Activated CD8-positive, alpha-beta T cell treated with anti-CD3 and anti-CD28 coated beads, Interleukin-2, amount 10 ng/mL, durations not matched to agents 7 days and 5 days (primary cell): ENCODE measurements around the gene ZC3H14. TPM values are rescaled to one million over a fixed set of nuclear protein-coding genes. Genes with fewer than 3 reads are reported as not detected.

Experiments used
- ATAC-seq: fragments of 150-1000 bp; cut with Tn5 transposase; one replicate; pipeline ENCODE4 v1.10.0; 2021; ENCODE audit warnings: moderate library complexity
- CTCF ChIA-PET: fragments of 350-600 bp; sonication (Branson Sonifier 250); formaldehyde crosslinking; loops from one replicate; lab custom pipeline; 2021; ENCODE audit warnings: antibody characterized with exemption; lab: Charles Lee
- POLR2A ChIA-PET: fragments of 350-600 bp; sonication (Branson Sonifier 250); formaldehyde crosslinking; loops from one replicate; lab custom pipeline; 2021; ENCODE audit warnings: antibody characterized with exemption; lab: Charles Lee
- DNase-seq: peaks from one replicate; pipeline ENCODE4 v3.0.0-alpha.2; 2020
- H3K27ac Mint-ChIP-seq: one replicate; pipeline ENCODE4 v1.8.0; 2021; ENCODE audit warnings: mild to moderate bottlenecking, mixed read lengths
- H3K27me3 Mint-ChIP-seq: one replicate; pipeline ENCODE4 v1.8.0; 2021; ENCODE audit warnings: low read depth, mixed read lengths
- H3K36me3 Mint-ChIP-seq: one replicate; pipeline ENCODE4 v1.8.0; 2021; ENCODE audit warnings: low read depth, mixed read lengths
- H3K4me1 Mint-ChIP-seq: one replicate; pipeline ENCODE4 v1.8.0; 2021; ENCODE audit warnings: low read depth, mixed read lengths
- H3K4me3 Mint-ChIP-seq: one replicate; pipeline ENCODE4 v1.8.0; 2021; ENCODE audit warnings: mild to moderate bottlenecking, mixed read lengths
- H3K9me3 Mint-ChIP-seq: one replicate; pipeline ENCODE4 v1.8.0; 2022; ENCODE audit warnings: mixed read lengths; ENCODE audit not compliant: insufficient read depth
- total RNA-seq, 2 experiments: library from RNA; stranded (reverse); gene quantifications; one replicate each; pipeline ENCODE4 v1.2.3, GENCODE V29; 2021

The ZC3H14 gene
- total RNA-seq, 2 experiments from 2014 or later, result 39.6 to 42.4 TPM

DNA sequence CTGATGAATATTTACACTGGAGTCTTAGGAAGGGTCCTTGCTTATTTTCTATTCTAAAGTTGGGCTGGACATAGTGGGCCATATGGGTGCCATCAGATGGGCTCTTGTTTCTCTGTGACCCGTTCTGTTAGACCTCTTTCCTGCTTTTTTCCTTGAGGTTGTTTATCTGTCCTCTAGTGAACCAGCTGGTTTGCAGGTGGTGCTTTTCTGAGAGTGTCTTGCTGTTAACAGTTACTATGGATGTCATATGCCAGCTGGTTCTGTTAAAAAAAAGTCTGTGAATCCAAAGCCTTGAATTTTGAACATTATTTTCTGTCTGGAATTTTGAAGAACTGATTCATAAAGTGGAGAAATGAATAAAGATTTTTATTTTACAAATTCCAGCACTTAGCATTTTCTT, 29.2 kb downstream of the ZC3H14 start:
- H3K36me3 Mint-ChIP-seq, result peaks cover 26% of the 10 kb centered on the region
- ChIA-PET POLR2A (no interaction called here), CTCF (no interaction called here)
- H3K27ac Mint-ChIP-seq, result no peak overlapping the region
- no peak for DNase-seq
- ATAC-seq, result no peak
- H3K27me3 Mint-ChIP-seq, result no peaks in the 10 kb centered on the region
- no peaks in the 10 kb centered on the region for H3K9me3 Mint-ChIP-seq
- H3K4me1 Mint-ChIP-seq, result no peaks in the 10 kb centered on the region
- no peak overlapping the region for H3K4me3 Mint-ChIP-seq

DNA sequence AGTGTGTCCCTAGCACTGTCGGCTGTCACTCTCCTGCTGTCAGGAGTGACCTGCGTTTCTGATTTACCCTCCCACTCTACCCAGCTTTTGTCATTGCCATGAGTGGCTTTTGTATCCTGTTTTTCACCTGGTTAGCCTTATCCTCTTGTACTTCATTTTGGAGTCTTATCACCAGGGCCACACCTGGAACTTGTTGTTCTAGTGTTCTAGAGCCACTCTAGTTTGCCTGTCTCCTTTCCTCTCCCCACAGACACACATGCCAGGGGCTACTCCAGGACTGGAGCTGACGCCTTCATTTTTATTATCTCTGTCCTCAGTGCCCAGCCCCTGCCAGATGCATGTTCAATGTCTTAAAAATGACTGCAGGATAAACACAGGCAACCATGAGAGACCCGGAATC, 34.2 kb downstream of the ZC3H14 start:
- ChIA-PET CTCF (interaction anchor here (1.2 to 1.5 kb wide), 2 partner anchors 40 to 430 kb away, joined by 3 to 4 read pairs; no protein-coding TSS in a partner anchor), POLR2A (interaction anchor here (0.6 kb wide), 1 partner anchor 16 kb away, joined by 3 read pairs; no protein-coding TSS in a partner anchor)
- H3K4me3 Mint-ChIP-seq, result no peak overlapping the region
- no peaks in the 10 kb centered on the region for H3K9me3 Mint-ChIP-seq
- H3K27ac Mint-ChIP-seq, result no peak overlapping the region
- H3K36me3 Mint-ChIP-seq, result peaks cover 46% of the 10 kb centered on the region
- H3K4me1 Mint-ChIP-seq, result peaks cover 27% of the 10 kb centered on the region
- no peak for DNase-seq
- ATAC-seq, result no peak
- H3K27me3 Mint-ChIP-seq, result no peaks in the 10 kb centered on the region

DNA sequence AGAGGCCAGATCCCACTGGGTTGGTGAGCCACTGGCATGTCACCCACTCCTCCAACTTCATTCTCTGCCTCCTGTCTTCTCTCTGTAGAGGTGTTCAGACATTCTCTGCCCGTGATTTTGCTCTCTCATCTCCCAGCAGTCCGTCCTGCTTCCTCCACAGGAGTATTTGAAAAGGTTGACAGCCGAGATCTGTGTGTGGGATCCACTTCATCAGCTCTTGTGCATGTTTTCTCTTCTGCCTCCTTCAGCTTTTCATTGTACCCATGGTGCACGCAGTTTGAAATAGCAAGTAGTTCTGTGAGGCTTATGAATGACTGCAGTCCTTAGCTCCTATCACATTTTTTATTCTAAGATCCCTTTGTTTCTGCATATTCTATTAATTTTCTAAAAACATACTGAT, 34.8 kb downstream of the ZC3H14 start:
- peaks cover 27% of the 10 kb centered on the region for H3K4me1 Mint-ChIP-seq
- H3K27ac Mint-ChIP-seq, result no peak overlapping the region
- no peaks in the 10 kb centered on the region for H3K9me3 Mint-ChIP-seq
- peaks cover 51% of the 10 kb centered on the region for H3K36me3 Mint-ChIP-seq
- DNase-seq, result no peak
- ChIA-PET POLR2A (interaction anchor here (0.6 kb wide), 1 partner anchor 16 kb away, joined by 3 read pairs; no protein-coding TSS in a partner anchor), CTCF (interaction anchor here (1.2 kb wide), 1 partner anchor 429 kb away, joined by 3 read pairs; no protein-coding TSS in a partner anchor)
- H3K27me3 Mint-ChIP-seq, result no peaks in the 10 kb centered on the region
- ATAC-seq, result no peak
- H3K4me3 Mint-ChIP-seq, result no peak overlapping the region

DNA sequence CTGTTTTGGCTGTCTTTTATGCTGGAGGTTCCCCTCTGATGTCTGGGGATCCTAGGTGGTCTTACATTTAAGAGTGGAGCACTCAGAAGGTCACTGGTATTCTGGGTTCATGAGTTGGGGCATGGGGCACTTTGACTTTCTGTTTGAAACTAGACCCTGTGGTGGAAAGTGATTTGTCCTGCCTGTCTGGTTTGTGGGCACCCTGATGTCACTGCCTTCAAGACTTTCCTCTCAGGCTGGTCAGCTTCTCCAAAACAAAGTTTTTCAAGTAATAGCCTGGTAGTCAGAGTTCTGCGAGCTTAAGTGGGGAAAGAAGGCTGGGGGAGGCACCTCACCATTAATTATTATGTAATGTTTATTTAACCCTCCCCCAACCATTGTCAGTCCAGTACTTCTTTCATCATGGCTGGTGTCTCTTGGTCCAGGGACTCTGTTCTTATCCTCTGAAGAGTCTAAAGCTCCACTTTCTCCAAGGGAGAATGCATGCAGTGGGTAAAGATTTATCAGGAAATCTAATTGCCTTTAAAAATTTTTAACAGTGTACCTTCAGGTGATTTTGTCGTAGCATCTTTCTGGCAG, 35.3 kb downstream of the ZC3H14 start:
- Mint-ChIP-seq H3K27me3 (no peaks in the 10 kb centered on the region), H3K9me3 (no peaks in the 10 kb centered on the region), H3K27ac (no peak overlapping the region), H3K4me3 (no peak overlapping the region), H3K36me3 (peaks cover 55% of the 10 kb centered on the region), H3K4me1 (peaks cover 27% of the 10 kb centered on the region)
- ChIA-PET POLR2A (no interaction called here), CTCF (interaction anchor here (1.2 kb wide), 1 partner anchor 429 kb away, joined by 3 read pairs; no protein-coding TSS in a partner anchor)
- ATAC-seq (no peak), DNase-seq (no peak)

DNA sequence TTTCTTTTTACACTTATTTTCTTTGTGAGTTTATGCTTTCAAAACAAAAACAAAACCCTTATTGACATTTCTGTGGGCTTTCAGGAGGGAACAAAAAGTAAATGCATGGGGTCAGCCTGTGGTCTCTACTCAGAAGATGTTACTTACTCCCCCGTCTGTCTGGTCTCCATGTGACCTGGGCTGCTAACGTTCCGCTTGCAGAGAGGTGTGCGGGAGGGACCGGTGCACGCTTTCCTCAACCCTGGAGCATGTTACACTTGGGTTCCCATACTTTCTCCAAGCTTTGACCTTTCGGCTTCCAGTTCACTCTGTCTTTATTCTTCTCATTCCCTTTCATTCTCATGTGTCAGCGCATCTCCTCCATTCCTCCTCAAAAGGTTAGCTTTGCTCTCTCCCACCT, 36.5 kb downstream of the ZC3H14 start:
- CTCF ChIA-PET, result no interaction called here

DNA sequence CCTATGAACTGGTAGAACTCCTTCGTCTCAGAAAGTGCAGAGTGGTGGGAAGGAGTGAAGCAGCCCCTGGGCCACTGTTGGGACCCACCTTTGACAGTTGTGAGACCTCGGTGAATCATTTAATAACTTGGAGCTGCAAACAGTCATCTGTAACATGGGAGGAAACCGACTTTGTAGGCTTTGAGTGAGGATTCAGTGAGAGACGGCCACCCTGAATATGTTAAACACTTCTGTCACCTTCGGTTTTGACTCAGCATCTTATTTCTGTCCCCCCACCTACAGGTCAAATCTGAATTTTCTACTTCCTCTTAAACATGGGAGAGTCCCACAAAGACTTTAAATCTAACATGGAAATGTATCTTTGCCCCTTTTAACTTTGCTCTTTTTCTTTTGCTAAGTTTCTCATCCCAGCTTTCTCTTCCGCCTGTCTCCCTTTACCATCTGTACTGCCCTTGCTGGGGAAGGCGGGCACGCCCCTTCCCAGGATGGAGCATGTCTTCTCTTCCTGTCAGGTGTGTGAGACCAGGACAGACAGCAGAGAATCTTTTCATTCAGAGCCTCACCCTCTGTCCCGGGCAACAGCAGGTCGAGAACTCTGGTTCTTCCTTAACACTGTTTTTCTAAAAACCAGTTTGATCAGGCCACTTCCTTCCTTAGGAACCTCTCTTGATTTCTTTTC, 37.1 kb downstream of the ZC3H14 start:
- Mint-ChIP-seq H3K27ac (peak overlapping the region; percentile 89), H3K4me1 (peaks cover 33% of the 10 kb centered on the region), H3K36me3 (peaks cover 64% of the 10 kb centered on the region), H3K9me3 (no peaks in the 10 kb centered on the region), H3K4me3 (peak overlapping the region; percentile 21), H3K27me3 (no peaks in the 10 kb centered on the region)
- POLR2A ChIA-PET, result no interaction called here
- ATAC-seq (peak; percentile 49), DNase-seq (no peak)
- CTCF ChIA-PET, result no interaction called here

More for the DNA sequence above, 36.5 kb downstream of the ZC3H14 start:
- H3K4me1 Mint-ChIP-seq, result peaks cover 31% of the 10 kb centered on the region
- H3K36me3 Mint-ChIP-seq, result peaks cover 62% of the 10 kb centered on the region
- H3K27me3 Mint-ChIP-seq, result no peaks in the 10 kb centered on the region
- no peak for ATAC-seq
- no peak overlapping the region for H3K4me3 Mint-ChIP-seq
- H3K9me3 Mint-ChIP-seq, result no peaks in the 10 kb centered on the region
- peak overlapping the region; percentile 89 for H3K27ac Mint-ChIP-seq
- no peak for DNase-seq
- POLR2A ChIA-PET, result no interaction called here

DNA sequence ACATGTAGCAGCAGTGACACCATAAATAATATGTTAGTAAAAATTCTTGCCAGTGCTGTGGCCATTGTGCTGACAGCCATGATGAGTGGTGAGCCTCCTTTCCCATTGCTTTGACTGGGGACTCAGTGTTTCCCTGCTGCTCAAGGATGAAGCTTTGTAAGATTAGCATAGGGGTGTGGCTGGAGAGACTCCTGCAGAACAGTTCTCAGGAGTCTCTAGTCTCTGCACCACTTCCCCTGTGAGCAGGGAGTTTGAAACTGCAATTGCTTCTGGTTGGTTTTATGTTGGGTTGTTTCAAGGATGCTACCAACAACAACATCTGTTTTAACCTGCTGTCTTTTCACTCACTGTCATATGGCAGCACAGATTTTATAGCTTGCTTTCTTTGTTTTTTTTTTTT, 41.4 kb downstream of the ZC3H14 start:
- Mint-ChIP-seq H3K27ac (no peak overlapping the region), H3K4me1 (peaks cover 21% of the 10 kb centered on the region), H3K4me3 (no peak overlapping the region), H3K9me3 (no peaks in the 10 kb centered on the region), H3K27me3 (no peaks in the 10 kb centered on the region), H3K36me3 (peaks cover 62% of the 10 kb centered on the region)
- CTCF ChIA-PET, result no interaction called here
- ATAC-seq (no peak), DNase-seq (no peak)
- POLR2A ChIA-PET, result interaction anchor here (0.7 kb wide), 1 partner anchor 9 kb away, joined by 3 read pairs; no protein-coding TSS in a partner anchor

DNA sequence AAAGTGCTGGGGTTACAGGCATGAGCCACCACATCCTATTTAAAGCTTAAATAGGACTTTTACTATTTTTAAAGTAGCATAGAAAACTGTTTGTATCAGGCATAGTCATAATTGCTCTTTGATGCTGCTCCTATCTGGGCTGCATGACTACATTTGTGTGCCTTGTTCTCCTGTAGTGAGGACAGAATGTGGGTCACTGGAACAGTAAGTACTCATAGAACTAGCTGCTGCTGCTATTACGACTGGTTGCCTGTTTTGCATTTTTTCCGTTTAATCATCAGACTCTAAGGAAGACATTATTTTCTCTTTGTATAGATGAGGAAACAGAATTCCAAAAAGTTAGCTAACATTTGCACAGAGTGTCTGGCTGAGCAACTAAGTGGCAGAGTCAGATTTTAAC, 42.8 kb downstream of the ZC3H14 start:
- no peaks in the 10 kb centered on the region for H3K27me3 Mint-ChIP-seq

DNA sequence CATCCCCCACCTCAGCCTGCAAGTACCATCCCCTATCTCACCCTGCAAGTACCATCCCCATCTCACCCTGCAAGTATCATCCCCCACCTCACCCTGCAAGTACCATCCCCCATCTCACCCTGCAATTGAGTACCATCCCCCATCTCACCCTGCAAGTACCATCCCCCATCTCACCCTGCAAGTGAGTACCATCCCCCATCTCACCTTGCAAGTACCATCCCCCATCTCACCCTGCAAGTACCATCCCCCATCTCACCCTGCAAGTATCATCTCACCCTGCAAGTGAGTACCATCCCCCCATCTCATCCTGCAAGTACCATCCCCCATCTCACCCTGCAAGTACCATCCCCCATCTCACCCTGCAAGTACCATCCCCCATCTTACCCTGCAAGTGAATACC, 45.0 kb downstream of the ZC3H14 start:
- Mint-ChIP-seq H3K27me3 (no peaks in the 10 kb centered on the region), H3K27ac (no peak overlapping the region), H3K36me3 (peaks cover 64% of the 10 kb centered on the region), H3K4me1 (peaks cover 17% of the 10 kb centered on the region), H3K9me3 (no peaks in the 10 kb centered on the region), H3K4me3 (no peak overlapping the region)
- CTCF ChIA-PET, result no interaction called here
- POLR2A ChIA-PET, result no interaction called here
- ATAC-seq, result no peak
- no peak for DNase-seq

More for the DNA sequence above, 42.8 kb downstream of the ZC3H14 start:
- Mint-ChIP-seq H3K4me1 (peaks cover 10% of the 10 kb centered on the region), H3K27ac (no peak overlapping the region), H3K4me3 (no peak overlapping the region), H3K9me3 (no peaks in the 10 kb centered on the region), H3K36me3 (peaks cover 62% of the 10 kb centered on the region)
- POLR2A ChIA-PET, result no interaction called here
- CTCF ChIA-PET, result no interaction called here
- ATAC-seq (no peak), DNase-seq (no peak)

DNA sequence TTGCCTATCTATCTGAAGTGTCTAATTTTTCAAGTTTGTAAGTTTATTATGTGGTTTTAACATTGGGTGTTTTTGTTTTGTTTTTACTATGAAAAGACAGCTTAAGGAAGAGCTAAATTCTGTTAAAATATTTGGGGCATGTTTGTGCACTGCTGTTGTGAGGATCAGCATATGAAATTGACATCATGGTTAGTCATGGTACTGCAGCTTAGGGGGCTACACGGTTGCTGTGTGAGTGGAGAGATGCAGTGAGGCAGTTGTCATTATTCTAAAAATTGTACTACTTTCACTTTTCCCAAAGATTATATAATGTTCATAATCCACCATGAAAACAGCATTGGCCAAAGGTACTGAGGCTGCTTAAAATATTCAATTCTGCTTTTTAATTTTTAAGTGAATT, 49.0 kb downstream of the ZC3H14 start:
- H3K4me3 Mint-ChIP-seq, result no peak overlapping the region
- ChIA-PET POLR2A (no interaction called here), CTCF (no interaction called here)
- H3K36me3 Mint-ChIP-seq, result peaks cover 58% of the 10 kb centered on the region
- DNase-seq (no peak), ATAC-seq (no peak)
- no peak overlapping the region for H3K27ac Mint-ChIP-seq
- peaks cover 22% of the 10 kb centered on the region for H3K4me1 Mint-ChIP-seq
- H3K27me3 Mint-ChIP-seq, result no peaks in the 10 kb centered on the region
- no peaks in the 10 kb centered on the region for H3K9me3 Mint-ChIP-seq

DNA sequence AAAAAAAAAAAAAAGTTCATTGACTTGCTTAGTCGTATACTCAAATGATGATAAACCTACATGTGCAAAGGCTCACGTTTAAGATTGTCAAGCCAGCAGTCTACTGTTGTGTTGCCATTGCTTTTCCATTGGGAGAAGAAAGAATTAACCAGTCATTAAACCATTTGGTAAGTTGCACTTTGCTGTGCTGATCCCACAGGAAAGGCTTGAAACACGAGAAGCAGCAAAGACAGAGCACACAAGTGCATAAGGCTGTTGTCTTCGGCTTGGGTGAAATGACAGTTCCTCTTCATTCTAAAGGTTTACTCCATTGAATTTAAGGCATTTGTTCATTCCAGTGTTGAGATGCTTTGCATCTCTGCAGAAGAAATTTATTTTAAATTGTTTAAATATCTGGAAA, 50.1 kb downstream of the ZC3H14 start:
- Mint-ChIP-seq H3K4me3 (no peak overlapping the region), H3K9me3 (no peaks in the 10 kb centered on the region), H3K27me3 (no peaks in the 10 kb centered on the region), H3K27ac (no peak overlapping the region), H3K4me1 (peaks cover 22% of the 10 kb centered on the region), H3K36me3 (peaks cover 50% of the 10 kb centered on the region)
- DNase-seq (no peak), ATAC-seq (no peak)
- CTCF ChIA-PET, result interaction anchor here (1.5 kb wide), 1 partner anchor 12 kb away, joined by 4 read pairs; no protein-coding TSS in a partner anchor
- POLR2A ChIA-PET, result interaction anchor here (0.6 to 0.7 kb wide), 2 partner anchors 9 to 15 kb away, joined by 3 read pairs; no protein-coding TSS in a partner anchor

DNA sequence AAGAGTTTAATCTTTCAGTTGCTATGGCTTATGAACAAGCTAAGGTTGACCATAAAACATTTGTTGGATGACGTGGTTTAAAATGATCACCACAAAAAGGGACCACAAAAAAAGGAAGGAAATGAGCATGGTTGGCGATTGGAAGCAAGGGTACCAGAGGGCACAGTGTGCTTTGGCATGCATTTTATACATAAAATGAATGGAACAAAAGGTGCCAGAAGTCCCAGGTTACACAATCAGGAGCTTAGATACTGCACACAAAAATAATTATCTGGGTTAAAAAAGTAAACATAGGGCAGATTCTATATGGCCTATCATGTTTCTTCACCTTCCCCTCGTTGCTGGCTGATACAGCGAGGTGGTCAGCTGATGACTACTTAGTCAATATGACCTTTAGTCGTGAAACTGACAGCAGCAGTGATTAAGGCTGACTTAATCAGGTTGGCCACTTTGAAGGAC, 50.7 kb downstream of the ZC3H14 start:
- Mint-ChIP-seq H3K27me3 (no peaks in the 10 kb centered on the region), H3K9me3 (no peaks in the 10 kb centered on the region), H3K36me3 (peaks cover 46% of the 10 kb centered on the region), H3K27ac (no peak overlapping the region), H3K4me1 (peaks cover 22% of the 10 kb centered on the region), H3K4me3 (no peak overlapping the region)
- DNase-seq (no peak), ATAC-seq (peak; percentile 36)
- ChIA-PET CTCF (interaction anchor here (1.5 kb wide), 1 partner anchor 12 kb away, joined by 4 read pairs; no protein-coding TSS in a partner anchor), POLR2A (interaction anchor here (0.6 kb wide), 1 partner anchor 16 kb away, joined by 3 read pairs; no protein-coding TSS in a partner anchor)
